ENCODE results near the gene CCDC148.

DNA sequence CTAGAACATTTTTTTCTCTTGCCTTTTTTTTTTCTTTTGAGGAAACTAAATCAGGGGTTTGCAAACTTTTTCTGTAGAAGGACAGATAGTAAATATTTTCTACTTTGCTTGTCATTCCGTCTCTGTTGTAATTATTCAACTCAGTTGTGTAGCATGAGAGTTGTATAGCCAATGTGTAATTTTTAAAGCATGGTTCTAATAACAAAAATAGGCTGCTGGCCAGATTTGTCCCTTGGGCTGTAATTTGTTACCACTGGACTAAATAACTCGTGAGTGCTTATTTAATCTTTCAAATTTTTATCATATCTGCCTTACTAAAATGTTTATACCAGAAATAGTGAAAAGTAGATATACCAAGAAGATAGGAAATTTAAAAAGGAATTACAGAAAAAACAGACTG, 43.0 kb downstream of the CCDC148 start:
- TF ChIP-seq, protein P1, sequence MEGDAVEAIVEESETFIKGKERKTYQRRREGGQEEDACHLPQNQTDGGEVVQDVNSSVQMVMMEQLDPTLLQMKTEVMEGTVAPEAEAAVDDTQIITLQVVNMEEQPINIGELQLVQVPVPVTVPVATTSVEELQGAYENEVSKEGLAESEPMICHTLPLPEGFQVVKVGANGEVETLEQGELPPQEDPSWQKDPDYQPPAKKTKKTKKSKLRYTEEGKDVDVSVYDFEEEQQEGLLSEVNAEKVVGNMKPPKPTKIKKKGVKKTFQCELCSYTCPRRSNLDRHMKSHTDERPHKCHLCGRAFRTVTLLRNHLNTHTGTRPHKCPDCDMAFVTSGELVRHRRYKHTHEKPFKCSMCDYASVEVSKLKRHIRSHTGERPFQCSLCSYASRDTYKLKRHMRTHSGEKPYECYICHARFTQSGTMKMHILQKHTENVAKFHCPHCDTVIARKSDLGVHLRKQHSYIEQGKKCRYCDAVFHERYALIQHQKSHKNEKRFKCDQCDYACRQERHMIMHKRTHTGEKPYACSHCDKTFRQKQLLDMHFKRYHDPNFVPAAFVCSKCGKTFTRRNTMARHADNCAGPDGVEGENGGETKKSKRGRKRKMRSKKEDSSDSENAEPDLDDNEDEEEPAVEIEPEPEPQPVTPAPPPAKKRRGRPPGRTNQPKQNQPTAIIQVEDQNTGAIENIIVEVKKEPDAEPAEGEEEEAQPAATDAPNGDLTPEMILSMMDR (IDR thresholded peaks at IDR 0.05 in 4 of 5, conservative IDR thresholded peaks at IDR 0.05 in 1 of 5) = no peak
- TF ChIP-seq POLR2A (IDR thresholded peaks at IDR 0.05) = no peak
